Thymus (tissue), 11 donors: ENCODE measurements around the gene ZNF26. TPM values are rescaled to one million over a fixed set of nuclear protein-coding genes. Genes with fewer than 3 reads are reported as not detected.
"Not testable (repeated sequence)": the region's sequence is repeated elsewhere in the genome, so short reads cannot be mapped to it uniquely, and the experiment has no call there.

Experiments used
- DNase-seq, 9 donors: peaks; one replicate each; pipeline ENCODE4 v3.0.0-alpha.2; 2013; ENCODE audit warnings: low spot score in 9 of 9, low read depth in 6 of 9, missing footprints in 1 of 9
- H3K27ac ChIP-seq, 2 donors: one replicate each; pipeline ENCODE4 v1.5.1; 2013; ENCODE audit warnings: control low read depth in 1 of 2, low read depth in 1 of 2, low read length in 1 of 2, mild to moderate bottlenecking in 1 of 2, moderate library complexity in 1 of 2
- H3K27me3 ChIP-seq, 2 donors: one replicate each; pipeline ENCODE4 v1.5.1; 2013; ENCODE audit warnings: low read length in 1 of 2; ENCODE audit not compliant: control insufficient read depth in 2 of 2, insufficient read depth in 1 of 2
- H3K36me3 ChIP-seq, 2 donors: one replicate each; pipeline ENCODE4 v1.5.1; 2013; ENCODE audit warnings: low read length in 1 of 2, mild to moderate bottlenecking in 1 of 2, moderate library complexity in 1 of 2; ENCODE audit not compliant: control insufficient read depth in 2 of 2, insufficient read depth in 2 of 2
- H3K4me1 ChIP-seq, 2 donors: one replicate each; pipeline ENCODE4 v1.5.1; 2013; ENCODE audit warnings: low read length in 2 of 2; ENCODE audit not compliant: control insufficient read depth in 2 of 2, insufficient read depth in 2 of 2
- H3K4me3 ChIP-seq, 2 donors: one replicate each; pipeline ENCODE4 v1.5.1; 2013; ENCODE audit warnings: low read length in 2 of 2, control low read depth in 1 of 2, mild to moderate bottlenecking in 1 of 2
- H3K9me3 ChIP-seq, 2 donors: one replicate each; pipeline ENCODE4 v1.5.1; 2013; ENCODE audit warnings: low read length in 1 of 2, mild to moderate bottlenecking in 1 of 2; ENCODE audit not compliant: control insufficient read depth in 2 of 2, insufficient read depth in 1 of 2
- WGBS: extraction: QIAGEN DNeasy Blood & Tissue Kit; methylation state at CpG from one replicate; pipeline ENCODE4 v1.1.7; 2013; 5-methylcytosine and 5-hydroxymethylcytosine counted together
- polyA plus RNA-seq: library from polyadenylated mRNA; stranded (reverse); fragments of 200-250 nt; gene quantifications from one replicate; pipeline ENCODE4 v1.2.3, GENCODE V29; 2013
- total RNA-seq: library from RNA; stranded (reverse); fragments of 120-200 nt; gene quantifications from one replicate; pipeline ENCODE4 v1.2.4, GENCODE V29; 2013
- donor health status: healthy.

The ZNF26 gene
- total and polyA plus RNA-seq, 2 donors: 9.0 to 9.7 TPM

DNA sequence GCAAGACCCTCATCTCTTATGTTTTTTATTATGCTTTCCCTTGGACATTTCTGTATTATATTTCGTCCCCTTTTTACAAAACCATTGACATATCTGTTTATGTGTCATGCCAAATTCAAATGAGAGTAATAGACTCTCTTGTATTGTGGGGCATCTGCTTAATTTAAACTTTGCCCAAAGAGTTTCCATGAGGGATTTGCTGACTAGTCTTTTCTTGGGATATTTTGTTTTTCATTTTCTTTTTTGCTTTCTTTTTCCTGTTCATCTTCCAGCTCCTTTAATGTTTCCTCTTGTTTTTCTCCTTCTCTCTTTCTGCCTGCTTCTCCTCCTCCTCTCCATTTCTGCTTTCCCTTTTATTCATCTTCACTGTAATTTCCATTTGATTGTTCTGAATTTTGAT lies 13.8 kb upstream of the ZNF26 start:
- no peaks in the 10 kb centered on the region for H3K27me3 ChIP-seq
- H3K4me3 ChIP-seq: no peak overlapping the region
- WGBS: 75% methylated on average over 1 of the region's 1 CpG
- no peak overlapping the region for H3K27ac ChIP-seq
- DNase-seq: no peak
- no peaks in the 10 kb centered on the region for H3K36me3 ChIP-seq
- no peaks in the 10 kb centered on the region for H3K4me1 ChIP-seq
- H3K9me3 ChIP-seq: peaks cover 5 to 34% of the 10 kb centered on the region in 2 donors

DNA sequence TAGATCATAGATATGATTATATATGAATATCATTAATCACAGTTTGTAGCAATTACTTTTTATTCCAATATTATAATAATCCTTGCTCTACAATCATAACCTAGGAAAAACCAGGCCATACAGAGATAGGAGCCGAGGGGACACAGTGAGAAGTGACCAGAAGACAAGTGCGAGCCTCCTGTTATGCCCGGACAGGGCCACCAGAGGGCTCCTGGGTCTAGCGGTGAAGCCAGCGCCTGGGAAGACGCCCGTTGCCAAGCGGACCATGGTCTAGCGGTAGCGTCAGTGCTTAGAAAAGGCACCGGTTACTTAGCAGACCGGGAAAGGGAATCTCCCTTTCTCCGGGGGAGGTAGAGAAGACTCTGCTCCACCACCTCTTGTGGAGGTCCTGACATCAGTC lies 9.3 kb upstream of the ZNF26 start:
- H3K27ac ChIP-seq, H3K4me3 ChIP-seq, H3K27me3 ChIP-seq, DNase-seq, H3K36me3 ChIP-seq, H3K4me1 ChIP-seq: not testable (repeated sequence)
- peaks cover 0 to 26% of the 10 kb centered on the region in 2 donors for H3K9me3 ChIP-seq
- WGBS: 51% methylated on average over 13 of the region's 13 CpGs

DNA sequence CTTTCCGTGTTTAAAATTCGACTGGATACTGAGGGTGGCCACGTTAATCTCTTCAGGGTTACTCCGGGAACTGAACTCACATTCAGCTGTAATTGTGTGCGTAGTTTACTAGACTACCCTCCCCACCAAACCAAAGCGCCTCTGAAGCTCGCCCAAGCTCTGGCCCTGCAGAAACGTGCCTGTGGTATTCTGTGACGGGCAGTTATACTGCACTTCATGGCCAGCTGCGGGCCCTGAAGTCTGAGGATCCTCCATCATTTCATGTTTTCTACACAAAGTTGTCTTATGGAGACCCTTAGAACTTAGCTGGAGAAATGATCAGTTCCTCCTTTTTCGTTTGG lies 688 bp downstream of the ZNF26 start:
- H3K4me1 ChIP-seq: peaks cover 5 to 14% of the 10 kb centered on the region in 2 donors

DNA sequence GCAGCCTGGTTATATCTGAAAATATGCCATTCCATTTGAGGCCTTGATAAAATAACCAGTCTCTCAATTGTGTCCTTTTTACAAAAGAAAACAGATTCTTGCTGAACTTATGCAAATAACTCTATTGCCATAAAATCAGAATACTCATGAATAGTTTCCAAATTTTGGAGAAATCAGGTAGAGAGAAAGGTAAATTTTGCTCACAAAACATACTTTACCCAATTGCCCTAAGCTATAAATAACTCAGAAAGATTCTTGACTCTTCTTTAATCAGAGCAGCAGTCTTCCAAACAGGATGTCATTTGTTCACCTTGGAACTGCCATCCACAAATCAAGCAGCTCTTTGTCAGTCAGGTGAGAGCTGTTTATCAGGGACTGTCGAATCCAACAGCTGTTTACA lies 12.6 kb downstream of the ZNF26 start:
- no peak overlapping the region for H3K27ac ChIP-seq
- no peaks in the 10 kb centered on the region for H3K4me1 ChIP-seq
- H3K9me3 ChIP-seq: peaks cover 18 to 75% of the 10 kb centered on the region in 2 donors
- no peaks in the 10 kb centered on the region for H3K27me3 ChIP-seq
- DNase-seq: no peak
- 40% methylated on average over 1 of the region's 1 CpG for WGBS
- no peak overlapping the region for H3K4me3 ChIP-seq
- H3K36me3 ChIP-seq: peaks cover 2 to 22% of the 10 kb centered on the region in 2 donors

More for the DNA sequence above, 688 bp downstream of the ZNF26 start:
- Histone ChIP-seq H3K27me3 (no peaks in the 10 kb centered on the region), H3K36me3 (peaks cover 6 to 8% of the 10 kb centered on the region in 2 donors), H3K27ac (peak overlapping the region in 1 of 2 donors; percentile 11), H3K9me3 (peaks cover 3 to 27% of the 10 kb centered on the region in 2 donors), H3K4me3 (peak overlapping the region; percentile 63 to 96)
- DNase-seq: no peak
- 5% methylated on average over 11 of the region's 11 CpGs for WGBS

DNA sequence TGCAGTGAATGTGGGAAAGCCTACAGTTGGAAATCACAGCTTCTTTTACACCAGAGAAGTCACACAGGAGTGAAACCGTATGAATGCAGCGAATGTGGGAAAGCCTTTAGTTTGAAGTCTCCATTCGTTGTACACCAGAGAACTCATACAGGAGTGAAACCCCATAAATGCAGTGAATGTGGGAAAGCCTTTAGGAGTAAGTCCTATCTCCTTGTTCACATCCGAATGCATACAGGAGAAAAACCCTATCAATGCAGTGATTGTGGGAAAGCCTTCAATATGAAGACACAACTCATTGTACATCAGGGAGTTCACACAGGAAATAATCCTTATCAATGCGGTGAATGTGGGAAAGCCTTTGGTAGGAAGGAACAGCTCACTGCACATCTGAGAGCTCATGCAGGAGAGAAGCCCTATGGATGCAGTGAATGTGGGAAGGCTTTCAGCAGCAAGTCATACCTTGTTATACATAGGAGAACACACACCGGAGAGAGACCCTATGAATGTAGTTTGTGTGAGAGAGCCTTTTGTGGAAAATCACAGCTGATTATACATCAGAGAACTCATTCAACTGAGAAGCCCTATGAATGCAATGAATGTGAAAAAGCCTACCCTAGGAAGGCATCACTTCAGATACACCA lies 24.6 kb downstream of the ZNF26 start:
- Histone ChIP-seq H3K4me1 (no peaks in the 10 kb centered on the region), H3K4me3 (no peak overlapping the region), H3K27ac (no peak overlapping the region), H3K9me3 (peaks cover 36 to 52% of the 10 kb centered on the region in 2 donors), H3K36me3 (peaks cover 65 to 76% of the 10 kb centered on the region in 2 donors), H3K27me3 (no peaks in the 10 kb centered on the region)
- 98% methylated on average over 6 of the region's 6 CpGs for WGBS
- no peak for DNase-seq

DNA sequence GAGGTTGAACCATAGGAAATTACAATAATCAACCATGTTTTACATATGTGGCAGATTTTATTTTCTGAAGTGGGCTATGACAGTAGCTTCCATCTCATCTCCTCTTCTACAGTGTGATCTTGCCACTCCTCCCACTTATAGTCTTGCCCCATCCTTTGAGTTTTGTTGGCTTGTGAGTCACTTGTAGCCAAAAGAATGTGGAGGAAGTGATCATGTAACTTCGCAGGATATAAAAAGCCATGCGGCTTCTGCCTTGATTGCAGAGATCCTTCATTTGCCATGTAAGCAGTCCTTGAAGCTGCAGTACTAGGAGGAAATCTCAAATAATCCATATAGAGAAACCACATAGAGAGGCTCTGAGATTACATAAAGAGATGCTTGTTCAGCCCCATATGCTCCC lies 37.4 kb downstream of the ZNF26 start:
- WGBS: 94% methylated on average over 2 of the region's 2 CpGs
- no peak overlapping the region for H3K4me3 ChIP-seq
- no peak for DNase-seq
- no peaks in the 10 kb centered on the region for H3K4me1 ChIP-seq
- H3K27ac ChIP-seq: no peak overlapping the region
- no peaks in the 10 kb centered on the region for H3K36me3 ChIP-seq
- peaks cover 7 to 31% of the 10 kb centered on the region in 2 donors for H3K9me3 ChIP-seq
- no peaks in the 10 kb centered on the region for H3K27me3 ChIP-seq

DNA sequence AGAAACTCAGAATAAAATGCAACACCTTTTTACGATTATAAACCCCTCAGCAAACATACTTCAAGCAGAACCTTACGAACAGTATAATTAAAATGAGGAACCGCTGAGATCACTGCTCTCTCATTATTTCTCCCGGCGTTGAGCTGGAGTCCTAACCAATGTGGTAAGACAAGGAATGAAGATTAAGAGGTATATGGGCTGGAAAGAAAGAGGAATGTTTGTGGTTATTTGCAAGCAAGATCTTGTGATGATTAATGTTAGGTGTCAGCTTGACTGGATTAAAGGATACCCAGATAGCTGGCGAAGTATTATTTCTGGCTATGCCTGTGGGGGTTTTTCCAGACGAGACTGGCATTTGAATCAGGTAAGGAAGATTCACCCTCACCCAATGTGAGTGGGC lies 40.8 kb downstream of the ZNF26 start:
- Histone ChIP-seq H3K4me3 (no peak overlapping the region), H3K4me1 (no peaks in the 10 kb centered on the region), H3K27ac (no peak overlapping the region), H3K36me3 (no peaks in the 10 kb centered on the region), H3K27me3 (no peaks in the 10 kb centered on the region), H3K9me3 (peaks cover 7 to 42% of the 10 kb centered on the region in 2 donors)
- WGBS: 96% methylated on average over 7 of the region's 7 CpGs
- DNase-seq: no peak

DNA sequence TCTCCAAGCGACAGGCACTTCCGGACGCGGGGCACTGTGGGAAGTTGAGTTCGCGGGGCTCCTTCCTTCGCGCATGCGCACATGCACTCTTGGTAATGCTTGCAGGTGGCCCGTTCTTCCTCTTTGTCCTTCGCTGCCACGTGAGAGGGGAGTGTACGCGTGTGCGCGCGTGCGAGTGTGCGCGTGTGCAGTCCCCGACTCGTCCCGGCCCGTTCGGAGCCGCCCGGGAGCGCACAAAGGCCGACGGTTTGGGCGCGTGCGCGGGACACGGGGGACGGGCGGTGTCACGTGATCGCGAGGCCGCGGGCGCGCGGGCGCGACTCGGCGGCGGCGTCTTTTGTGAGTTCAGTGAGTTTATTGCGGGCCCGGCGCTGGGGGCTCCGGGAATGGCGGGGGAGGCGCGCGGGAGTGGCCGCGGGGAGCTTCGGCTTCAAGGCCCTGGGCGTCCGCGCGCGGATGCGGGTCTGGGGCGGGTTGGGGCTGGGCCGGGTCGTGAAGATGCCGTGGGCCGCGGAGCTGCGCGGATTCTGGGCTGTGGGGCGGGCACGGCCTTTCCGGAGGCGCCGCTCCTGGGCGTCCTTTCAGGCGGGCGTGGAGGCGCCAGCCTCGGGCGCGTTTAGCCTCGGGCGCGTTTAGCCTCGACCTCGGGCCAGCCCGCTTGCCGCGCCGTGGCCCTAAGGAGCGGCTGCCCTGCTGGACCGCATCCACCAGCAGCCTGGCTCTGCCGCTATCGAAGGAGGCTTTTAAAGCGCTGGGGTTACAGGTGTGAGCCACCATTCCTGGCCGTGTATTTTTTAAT lies 51.2 kb downstream of the ZNF26 start, which contains the start of gene ZNF84:
Gene ZNF84 (plus strand): TSS at position 303 of the 799 bp plus-strand sequence. CDS start 3,959 bp downstream, outside the sequence.
- under 1% methylated on average over 103 of the region's 103 CpGs for WGBS
- Histone ChIP-seq H3K9me3 (peaks cover 9 to 33% of the 10 kb centered on the region in 2 donors), H3K27me3 (no peaks in the 10 kb centered on the region)

DNA sequence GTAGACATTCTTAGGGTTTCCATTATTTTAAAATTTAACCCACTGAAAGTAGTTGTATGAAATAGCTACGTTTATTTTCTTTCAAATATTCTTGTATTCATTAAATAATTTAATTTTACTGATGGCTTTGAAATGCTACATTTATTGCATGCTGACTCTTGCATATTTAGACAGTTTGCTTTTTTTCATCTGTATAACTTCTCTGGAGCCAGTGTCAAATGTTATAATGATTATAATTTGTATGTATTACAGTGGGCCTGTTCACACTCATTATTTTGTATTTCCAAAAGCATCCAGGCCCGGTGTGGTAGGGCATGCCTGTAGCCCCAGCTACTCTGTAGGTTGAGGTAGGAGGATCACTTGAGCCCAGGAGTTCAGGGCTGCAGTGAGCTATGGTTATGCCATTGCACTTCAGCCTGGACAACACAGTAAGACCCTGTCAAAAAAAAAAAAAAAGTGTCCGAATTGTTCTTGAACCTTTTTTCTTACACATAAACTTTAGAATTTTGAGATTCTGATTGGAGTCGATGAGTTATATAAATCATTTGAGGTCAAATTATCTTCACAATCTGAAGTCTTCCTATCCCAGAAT lies 52.0 kb downstream of the ZNF26 start:
- Histone ChIP-seq H3K4me3 (peak overlapping the region; percentile 68 to 85), H3K9me3 (peaks cover 12 to 33% of the 10 kb centered on the region in 2 donors), H3K27me3 (no peaks in the 10 kb centered on the region), H3K27ac (peak overlapping the region in 1 of 2 donors; percentile 94), H3K4me1 (no peaks in the 10 kb centered on the region), H3K36me3 (peaks cover 13 to 20% of the 10 kb centered on the region in 2 donors)
- 57% methylated on average over 4 of the region's 4 CpGs for WGBS
- DNase-seq: no peak

More for the DNA sequence above, 51.2 kb downstream of the ZNF26 start, which contains the start of gene ZNF84:
- H3K4me1 ChIP-seq: no peaks in the 10 kb centered on the region
- peaks cover 8 to 12% of the 10 kb centered on the region in 2 donors for H3K36me3 ChIP-seq
- H3K4me3 ChIP-seq: peak within 1 kb of the TSS; percentile 68 to 85
- DNase-seq: peak; percentile 90 to 98 (median 95)
- peak within 1 kb of the TSS; percentile 94 to 98 for H3K27ac ChIP-seq
